ENCODE measurements around the gene NRP1. TPM values are rescaled to one million over a fixed set of nuclear protein-coding genes. Genes with fewer than 3 reads are reported as not detected.

NRP1 gene
- total RNA-seq, 1 experiment from 2014 or later = 3.0 TPM

DNA sequence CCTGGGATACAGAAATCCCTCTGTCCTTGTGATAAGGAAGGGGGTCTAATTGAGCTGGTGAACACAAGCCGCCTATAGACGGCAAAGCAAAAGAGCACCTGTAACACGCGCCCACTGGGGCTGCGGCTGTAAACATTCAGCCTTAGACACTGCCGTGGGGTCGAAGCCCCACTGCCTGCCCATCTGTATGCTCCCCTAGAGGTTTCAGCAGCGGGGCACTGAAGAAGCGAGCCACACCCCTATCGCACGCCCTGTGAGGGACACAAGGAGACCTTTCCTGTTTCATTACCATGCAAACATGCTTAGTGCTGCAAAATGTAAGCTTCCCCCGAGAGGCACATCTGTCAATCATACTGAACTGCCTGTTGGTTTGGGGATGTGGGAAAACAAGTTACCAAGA is 82.1 kb downstream of the NRP1 start (continued):
- TF ChIP-seq, protein P1, sequence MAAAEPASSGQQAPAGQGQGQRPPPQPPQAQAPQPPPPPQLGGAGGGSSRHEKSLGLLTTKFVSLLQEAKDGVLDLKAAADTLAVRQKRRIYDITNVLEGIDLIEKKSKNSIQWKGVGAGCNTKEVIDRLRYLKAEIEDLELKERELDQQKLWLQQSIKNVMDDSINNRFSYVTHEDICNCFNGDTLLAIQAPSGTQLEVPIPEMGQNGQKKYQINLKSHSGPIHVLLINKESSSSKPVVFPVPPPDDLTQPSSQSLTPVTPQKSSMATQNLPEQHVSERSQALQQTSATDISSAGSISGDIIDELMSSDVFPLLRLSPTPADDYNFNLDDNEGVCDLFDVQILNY (CRISPR knock-in tag; IDR thresholded peaks at IDR 0.05) = no peak
- TF ChIP-seq, protein P2, sequence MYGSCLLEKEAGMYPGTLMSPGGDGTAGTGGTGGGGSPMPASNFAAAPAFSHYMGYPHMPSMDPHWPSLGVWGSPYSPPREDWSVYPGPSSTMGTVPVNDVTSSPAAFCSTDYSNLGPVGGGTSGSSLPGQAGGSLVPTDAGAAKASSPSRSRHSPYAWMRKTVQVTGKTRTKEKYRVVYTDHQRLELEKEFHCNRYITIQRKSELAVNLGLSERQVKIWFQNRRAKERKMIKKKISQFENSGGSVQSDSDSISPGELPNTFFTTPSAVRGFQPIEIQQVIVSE (CRISPR knock-in tag; IDR thresholded peaks at IDR 0.05; ENCODE audit: borderline replicate concordance) = no peak
- TF ChIP-seq, protein P3, sequence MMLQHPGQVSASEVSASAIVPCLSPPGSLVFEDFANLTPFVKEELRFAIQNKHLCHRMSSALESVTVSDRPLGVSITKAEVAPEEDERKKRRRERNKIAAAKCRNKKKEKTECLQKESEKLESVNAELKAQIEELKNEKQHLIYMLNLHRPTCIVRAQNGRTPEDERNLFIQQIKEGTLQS (CRISPR knock-in tag; conservative IDR thresholded peaks at IDR 0.05) = no peak

DNA sequence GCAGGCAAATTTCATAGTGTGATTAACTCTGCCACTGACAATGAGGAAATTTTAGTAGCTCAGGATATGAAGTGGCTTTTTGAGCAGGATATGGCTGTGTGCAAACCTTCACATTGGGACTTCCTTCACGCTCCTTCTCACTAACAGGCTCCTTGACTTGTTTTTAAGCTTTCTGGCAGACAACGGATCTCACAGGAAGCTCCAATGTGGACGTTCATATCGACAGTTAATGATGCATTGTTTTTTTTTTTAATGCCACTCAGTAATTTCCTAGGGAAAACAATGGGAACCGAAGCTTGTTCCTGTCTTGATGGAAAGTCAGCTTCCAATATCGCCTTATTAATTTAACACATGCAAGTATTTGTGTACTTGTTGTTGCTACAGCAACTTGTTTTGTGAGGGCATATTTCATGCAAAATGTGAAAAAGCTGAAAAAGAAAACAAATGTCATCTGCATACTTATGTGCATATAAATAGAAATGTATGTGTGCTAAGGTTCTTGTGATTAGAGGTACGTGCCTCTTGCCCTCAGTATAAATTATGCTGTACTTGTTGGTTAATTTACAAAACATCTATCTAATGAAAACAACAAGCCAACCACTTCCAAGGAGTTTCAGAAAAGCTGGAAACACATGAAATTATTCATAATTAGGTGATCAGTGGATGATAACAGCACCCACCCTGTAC is 84.7 kb downstream of the NRP1 start:
- CTCF ChIA-PET = no interaction called here
- no peak overlapping the region for H3K4me3 Mint-ChIP-seq

More for the DNA sequence above, 84.7 kb downstream of the NRP1 start:
- TF ChIP-seq HMGA2 (CRISPR knock-in tag; IDR thresholded peaks at IDR 0.05) = no peak
- TF ChIP-seq, protein P4, sequence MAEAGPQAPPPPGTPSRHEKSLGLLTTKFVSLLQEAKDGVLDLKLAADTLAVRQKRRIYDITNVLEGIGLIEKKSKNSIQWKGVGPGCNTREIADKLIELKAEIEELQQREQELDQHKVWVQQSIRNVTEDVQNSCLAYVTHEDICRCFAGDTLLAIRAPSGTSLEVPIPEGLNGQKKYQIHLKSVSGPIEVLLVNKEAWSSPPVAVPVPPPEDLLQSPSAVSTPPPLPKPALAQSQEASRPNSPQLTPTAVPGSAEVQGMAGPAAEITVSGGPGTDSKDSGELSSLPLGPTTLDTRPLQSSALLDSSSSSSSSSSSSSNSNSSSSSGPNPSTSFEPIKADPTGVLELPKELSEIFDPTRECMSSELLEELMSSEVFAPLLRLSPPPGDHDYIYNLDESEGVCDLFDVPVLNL (CRISPR knock-in tag; IDR thresholded peaks at IDR 0.05; ENCODE audit: borderline replicate concordance, low read depth) = no peak
- TF ChIP-seq TP53 (CRISPR knock-in tag; IDR thresholded peaks at IDR 0.05) = no peak
- TF ChIP-seq, protein P5, sequence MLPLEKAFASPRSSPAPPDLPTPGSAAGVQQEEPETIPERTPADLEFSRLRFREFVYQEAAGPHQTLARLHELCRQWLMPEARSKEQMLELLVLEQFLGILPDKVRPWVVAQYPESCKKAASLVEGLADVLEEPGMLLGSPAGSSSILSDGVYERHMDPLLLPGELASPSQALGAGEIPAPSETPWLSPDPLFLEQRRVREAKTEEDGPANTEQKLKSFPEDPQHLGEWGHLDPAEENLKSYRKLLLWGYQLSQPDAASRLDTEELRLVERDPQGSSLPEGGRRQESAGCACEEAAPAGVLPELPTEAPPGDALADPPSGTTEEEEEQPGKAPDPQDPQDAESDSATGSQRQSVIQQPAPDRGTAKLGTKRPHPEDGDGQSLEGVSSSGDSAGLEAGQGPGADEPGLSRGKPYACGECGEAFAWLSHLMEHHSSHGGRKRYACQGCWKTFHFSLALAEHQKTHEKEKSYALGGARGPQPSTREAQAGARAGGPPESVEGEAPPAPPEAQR (CRISPR knock-in tag; IDR thresholded peaks at IDR 0.05) = no peak
- TF ChIP-seq, protein P6, sequence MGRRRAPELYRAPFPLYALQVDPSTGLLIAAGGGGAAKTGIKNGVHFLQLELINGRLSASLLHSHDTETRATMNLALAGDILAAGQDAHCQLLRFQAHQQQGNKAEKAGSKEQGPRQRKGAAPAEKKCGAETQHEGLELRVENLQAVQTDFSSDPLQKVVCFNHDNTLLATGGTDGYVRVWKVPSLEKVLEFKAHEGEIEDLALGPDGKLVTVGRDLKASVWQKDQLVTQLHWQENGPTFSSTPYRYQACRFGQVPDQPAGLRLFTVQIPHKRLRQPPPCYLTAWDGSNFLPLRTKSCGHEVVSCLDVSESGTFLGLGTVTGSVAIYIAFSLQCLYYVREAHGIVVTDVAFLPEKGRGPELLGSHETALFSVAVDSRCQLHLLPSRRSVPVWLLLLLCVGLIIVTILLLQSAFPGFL (CRISPR knock-in tag; IDR thresholded peaks at IDR 0.05; ENCODE audit: borderline replicate concordance) = no peak
- TF ChIP-seq, protein P7, sequence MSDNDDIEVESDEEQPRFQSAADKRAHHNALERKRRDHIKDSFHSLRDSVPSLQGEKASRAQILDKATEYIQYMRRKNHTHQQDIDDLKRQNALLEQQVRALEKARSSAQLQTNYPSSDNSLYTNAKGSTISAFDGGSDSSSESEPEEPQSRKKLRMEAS (CRISPR knock-in tag; IDR thresholded peaks at IDR 0.05) = no peak
- TF ChIP-seq ZNF138 (CRISPR knock-in tag; conservative IDR thresholded peaks at IDR 0.05) = no peak
- TF ChIP-seq RELA (CRISPR knock-in tag; IDR thresholded peaks at IDR 0.05; ENCODE audit: borderline replicate concordance) = no peak
- TF ChIP-seq, protein P8, sequence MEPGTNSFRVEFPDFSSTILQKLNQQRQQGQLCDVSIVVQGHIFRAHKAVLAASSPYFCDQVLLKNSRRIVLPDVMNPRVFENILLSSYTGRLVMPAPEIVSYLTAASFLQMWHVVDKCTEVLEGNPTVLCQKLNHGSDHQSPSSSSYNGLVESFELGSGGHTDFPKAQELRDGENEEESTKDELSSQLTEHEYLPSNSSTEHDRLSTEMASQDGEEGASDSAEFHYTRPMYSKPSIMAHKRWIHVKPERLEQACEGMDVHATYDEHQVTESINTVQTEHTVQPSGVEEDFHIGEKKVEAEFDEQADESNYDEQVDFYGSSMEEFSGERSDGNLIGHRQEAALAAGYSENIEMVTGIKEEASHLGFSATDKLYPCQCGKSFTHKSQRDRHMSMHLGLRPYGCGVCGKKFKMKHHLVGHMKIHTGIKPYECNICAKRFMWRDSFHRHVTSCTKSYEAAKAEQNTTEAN (CRISPR knock-in tag; IDR thresholded peaks at IDR 0.05) = no peak
- TF ChIP-seq, protein P9, sequence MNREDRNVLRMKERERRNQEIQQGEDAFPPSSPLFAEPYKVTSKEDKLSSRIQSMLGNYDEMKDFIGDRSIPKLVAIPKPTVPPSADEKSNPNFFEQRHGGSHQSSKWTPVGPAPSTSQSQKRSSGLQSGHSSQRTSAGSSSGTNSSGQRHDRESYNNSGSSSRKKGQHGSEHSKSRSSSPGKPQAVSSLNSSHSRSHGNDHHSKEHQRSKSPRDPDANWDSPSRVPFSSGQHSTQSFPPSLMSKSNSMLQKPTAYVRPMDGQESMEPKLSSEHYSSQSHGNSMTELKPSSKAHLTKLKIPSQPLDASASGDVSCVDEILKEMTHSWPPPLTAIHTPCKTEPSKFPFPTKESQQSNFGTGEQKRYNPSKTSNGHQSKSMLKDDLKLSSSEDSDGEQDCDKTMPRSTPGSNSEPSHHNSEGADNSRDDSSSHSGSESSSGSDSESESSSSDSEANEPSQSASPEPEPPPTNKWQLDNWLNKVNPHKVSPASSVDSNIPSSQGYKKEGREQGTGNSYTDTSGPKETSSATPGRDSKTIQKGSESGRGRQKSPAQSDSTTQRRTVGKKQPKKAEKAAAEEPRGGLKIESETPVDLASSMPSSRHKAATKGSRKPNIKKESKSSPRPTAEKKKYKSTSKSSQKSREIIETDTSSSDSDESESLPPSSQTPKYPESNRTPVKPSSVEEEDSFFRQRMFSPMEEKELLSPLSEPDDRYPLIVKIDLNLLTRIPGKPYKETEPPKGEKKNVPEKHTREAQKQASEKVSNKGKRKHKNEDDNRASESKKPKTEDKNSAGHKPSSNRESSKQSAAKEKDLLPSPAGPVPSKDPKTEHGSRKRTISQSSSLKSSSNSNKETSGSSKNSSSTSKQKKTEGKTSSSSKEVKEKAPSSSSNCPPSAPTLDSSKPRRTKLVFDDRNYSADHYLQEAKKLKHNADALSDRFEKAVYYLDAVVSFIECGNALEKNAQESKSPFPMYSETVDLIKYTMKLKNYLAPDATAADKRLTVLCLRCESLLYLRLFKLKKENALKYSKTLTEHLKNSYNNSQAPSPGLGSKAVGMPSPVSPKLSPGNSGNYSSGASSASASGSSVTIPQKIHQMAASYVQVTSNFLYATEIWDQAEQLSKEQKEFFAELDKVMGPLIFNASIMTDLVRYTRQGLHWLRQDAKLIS (CRISPR knock-in tag; IDR thresholded peaks at IDR 0.05; ENCODE audit: borderline replicate concordance) = no peak
- no peak for TF ChIP-seq NFYB (CRISPR knock-in tag; conservative IDR thresholded peaks at IDR 0.05; ENCODE audit: low read depth)
- Mint-ChIP-seq H3K27me3 (ENCODE audit: low read depth) (no peaks in the 10 kb centered on the region), H3K36me3 (no peaks in the 10 kb centered on the region), H3K27ac (no peak overlapping the region), H3K4me1 (peaks cover 15% of the 10 kb centered on the region), H3K9me3 (peaks cover 11% of the 10 kb centered on the region)
- ATAC-seq = no peak
- POLR2A ChIA-PET = no interaction called here
- DNase-seq (ENCODE audit: low spot score) = no peak

Data from WTC11 (cell line).